H1 (cell line): ENCODE results near the gene FXR2.

Experiments used
- EP300 ChIP-seq, 2 experiments: IDR thresholded peaks; 1 replicate in 1 of 2; 2 replicates in 1 of 2; pipeline ENCODE4 v1.6.1; 2011 to 2012; ENCODE audit warnings: low read depth in 2 of 2, low read length in 2 of 2, mild to moderate bottlenecking in 2 of 2, borderline replicate concordance in 1 of 2, inconsistent platforms in 1 of 2, moderate library complexity in 1 of 2
- EZH2 ChIP-seq: fragments of 200-600 bp; sonication (generic); IDR thresholded peaks from 2 replicates; pipeline ENCODE4 v1.7.1; 2012; ENCODE audit warnings: low read depth, mild to moderate bottlenecking, moderate library complexity, low read length, inconsistent platforms; ENCODE audit not compliant: severe bottlenecking
- SAP30 ChIP-seq: fragments of 300-600 bp; sonication (generic); IDR thresholded peaks from 2 replicates; pipeline ENCODE4 v1.7.1; 2012; ENCODE audit warnings: low read length, moderate library complexity, mild to moderate bottlenecking, inconsistent platforms; ENCODE audit not compliant: insufficient read depth, insufficient replicate concordance
- ZNF274 ChIP-seq: IDR thresholded peaks from 2 replicates; pipeline ENCODE4 v1.7.0; 2012; ENCODE audit warnings: low read length, borderline replicate concordance; ENCODE audit errors: extremely low read depth
- TF ChIP-seq, protein P1 (sequence below), 3 experiments: IDR thresholded peaks; 1 replicate in 2 of 3; 2 replicates in 1 of 3; pipeline versions ENCODE4 v1.5.1 to v1.6.1; 2011; ENCODE audit warnings: low read length in 3 of 3, mild to moderate bottlenecking in 3 of 3, inconsistent platforms in 2 of 3, low read depth in 1 of 3, moderate library complexity in 1 of 3; ENCODE audit not compliant: insufficient read depth in 1 of 3; ENCODE audit errors: control extremely low read depth in 1 of 3
- TF ChIP-seq, protein P2 (sequence below): IDR thresholded peaks from 2 replicates; pipeline ENCODE4 v1.6.1; 2011; ENCODE audit warnings: low read length, improper control_type of control experiment
- TF ChIP-seq, protein P3 (sequence below): IDR thresholded peaks from 2 replicates; pipeline ENCODE4 v1.6.1; 2012; ENCODE audit warnings: inconsistent platforms

DNA sequence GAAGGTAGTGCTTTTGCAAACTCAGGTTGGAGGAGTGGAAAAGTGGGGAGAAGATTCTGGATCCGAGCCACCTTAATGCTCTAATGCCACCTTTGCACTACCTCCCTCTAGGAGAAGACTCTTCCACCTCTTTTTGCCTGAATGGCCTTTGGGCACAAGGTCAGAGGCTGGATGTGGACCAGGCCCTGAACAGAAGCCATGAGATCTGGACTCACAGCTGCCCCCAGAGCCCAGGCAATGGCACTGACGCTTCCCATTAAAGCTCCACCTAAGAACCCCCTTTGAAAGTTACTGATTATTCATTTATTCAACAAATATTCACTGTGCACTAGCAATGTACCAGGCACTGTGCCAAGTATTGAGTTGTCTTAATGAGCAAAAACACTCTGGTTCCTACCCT, 18.4 kb upstream of the FXR2 start:
- no peak for TF ChIP-seq EP300 (IDR thresholded peaks at IDR 0.05; ENCODE audit: borderline replicate concordance in 1 of 2, low read depth in 2 of 2, low read length in 2 of 2)
- no peak for TF ChIP-seq SAP30
- no peak for TF ChIP-seq ZNF274
- TF ChIP-seq, protein P1, sequence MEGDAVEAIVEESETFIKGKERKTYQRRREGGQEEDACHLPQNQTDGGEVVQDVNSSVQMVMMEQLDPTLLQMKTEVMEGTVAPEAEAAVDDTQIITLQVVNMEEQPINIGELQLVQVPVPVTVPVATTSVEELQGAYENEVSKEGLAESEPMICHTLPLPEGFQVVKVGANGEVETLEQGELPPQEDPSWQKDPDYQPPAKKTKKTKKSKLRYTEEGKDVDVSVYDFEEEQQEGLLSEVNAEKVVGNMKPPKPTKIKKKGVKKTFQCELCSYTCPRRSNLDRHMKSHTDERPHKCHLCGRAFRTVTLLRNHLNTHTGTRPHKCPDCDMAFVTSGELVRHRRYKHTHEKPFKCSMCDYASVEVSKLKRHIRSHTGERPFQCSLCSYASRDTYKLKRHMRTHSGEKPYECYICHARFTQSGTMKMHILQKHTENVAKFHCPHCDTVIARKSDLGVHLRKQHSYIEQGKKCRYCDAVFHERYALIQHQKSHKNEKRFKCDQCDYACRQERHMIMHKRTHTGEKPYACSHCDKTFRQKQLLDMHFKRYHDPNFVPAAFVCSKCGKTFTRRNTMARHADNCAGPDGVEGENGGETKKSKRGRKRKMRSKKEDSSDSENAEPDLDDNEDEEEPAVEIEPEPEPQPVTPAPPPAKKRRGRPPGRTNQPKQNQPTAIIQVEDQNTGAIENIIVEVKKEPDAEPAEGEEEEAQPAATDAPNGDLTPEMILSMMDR (IDR thresholded peaks at IDR 0.05; ENCODE audit: control extremely low read depth in 1 of 3, insufficient read depth in 1 of 3, low read depth in 1 of 3, low read length in 3 of 3) = peak; percentile 41 to 47 (median 47)
- TF ChIP-seq, protein P2, sequence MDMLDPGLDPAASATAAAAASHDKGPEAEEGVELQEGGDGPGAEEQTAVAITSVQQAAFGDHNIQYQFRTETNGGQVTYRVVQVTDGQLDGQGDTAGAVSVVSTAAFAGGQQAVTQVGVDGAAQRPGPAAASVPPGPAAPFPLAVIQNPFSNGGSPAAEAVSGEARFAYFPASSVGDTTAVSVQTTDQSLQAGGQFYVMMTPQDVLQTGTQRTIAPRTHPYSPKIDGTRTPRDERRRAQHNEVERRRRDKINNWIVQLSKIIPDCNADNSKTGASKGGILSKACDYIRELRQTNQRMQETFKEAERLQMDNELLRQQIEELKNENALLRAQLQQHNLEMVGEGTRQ = no peak
- TF ChIP-seq, protein P3, sequence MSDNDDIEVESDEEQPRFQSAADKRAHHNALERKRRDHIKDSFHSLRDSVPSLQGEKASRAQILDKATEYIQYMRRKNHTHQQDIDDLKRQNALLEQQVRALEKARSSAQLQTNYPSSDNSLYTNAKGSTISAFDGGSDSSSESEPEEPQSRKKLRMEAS = no peak
- no peak for TF ChIP-seq EZH2
